ENCODE measurements around the gene ADPRS.
A peak's percentile ranks its signal among the peaks of the same experiment; 100 is the strongest.

The ADPRS gene

DNA sequence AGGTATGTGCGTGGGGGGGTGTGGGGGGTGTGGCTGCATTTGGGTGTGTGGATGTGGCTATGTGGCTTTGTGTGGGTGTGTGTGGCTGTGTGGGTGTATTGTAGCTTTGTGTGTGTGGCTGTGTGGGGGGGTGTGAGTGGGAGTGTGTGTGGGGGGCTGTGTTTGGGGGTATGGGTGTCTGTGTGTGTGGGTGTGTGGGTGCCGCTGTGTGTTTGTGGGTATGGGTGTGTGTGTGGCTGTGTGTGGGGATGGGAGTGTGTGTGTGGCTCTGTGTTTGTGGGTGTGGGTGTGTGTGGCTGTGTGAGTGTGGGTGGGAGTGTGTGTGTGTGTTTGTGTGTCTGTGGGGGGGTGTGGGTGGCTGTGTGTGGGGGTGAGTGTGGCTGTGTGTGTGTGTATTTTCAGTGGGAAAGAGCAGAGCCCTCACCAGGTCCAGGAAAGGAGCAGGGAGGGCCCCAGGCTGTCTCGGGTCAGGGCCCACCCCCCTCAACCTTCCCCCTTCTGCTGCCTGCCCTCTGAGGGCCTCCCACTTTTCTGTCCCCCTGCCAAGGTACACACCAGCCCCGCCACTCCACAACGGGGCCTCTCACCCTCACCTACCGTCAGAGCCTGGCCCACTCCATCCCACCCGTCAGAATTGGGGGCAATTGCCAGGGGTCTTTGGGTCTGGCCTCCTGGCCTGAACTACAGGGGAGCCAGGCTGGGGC is 38.3 kb downstream of the ADPRS start:
- no peak for TF ChIP-seq Cebpa-rat (IDR thresholded peaks at IDR 0.05)
- H3K36me3 ChIP-seq: no peaks in the 10 kb centered on the region
- H3K9me3 ChIP-seq (replicated peaks in 1 of 11): no peaks in the 10 kb centered on the region
- H3K27me3 ChIP-seq: peaks cover 23 to 47% (median 43%) of the 10 kb centered on the region in 11 experiments
- peaks cover 0 to 8% (median 0%) of the 10 kb centered on the region in 11 experiments; a peak in 2 of 22 replicates for H4K20me1 ChIP-seq
- no peak overlapping the region for H3K4me3 ChIP-seq
- H3K4me2 ChIP-seq: peak overlapping the region in 7 of 11 experiments; percentile 12 to 40 (median 25); a peak in 6 of 22 replicates
- H3K27ac ChIP-seq: no peak overlapping the region
- H3K4me1 ChIP-seq: peaks cover 38 to 60% (median 50%) of the 10 kb centered on the region in 10 experiments
- H3K9ac ChIP-seq: peak overlapping the region in 2 of 11 experiments; percentile 22 to 28; a peak in 2 of 22 replicates

DNA sequence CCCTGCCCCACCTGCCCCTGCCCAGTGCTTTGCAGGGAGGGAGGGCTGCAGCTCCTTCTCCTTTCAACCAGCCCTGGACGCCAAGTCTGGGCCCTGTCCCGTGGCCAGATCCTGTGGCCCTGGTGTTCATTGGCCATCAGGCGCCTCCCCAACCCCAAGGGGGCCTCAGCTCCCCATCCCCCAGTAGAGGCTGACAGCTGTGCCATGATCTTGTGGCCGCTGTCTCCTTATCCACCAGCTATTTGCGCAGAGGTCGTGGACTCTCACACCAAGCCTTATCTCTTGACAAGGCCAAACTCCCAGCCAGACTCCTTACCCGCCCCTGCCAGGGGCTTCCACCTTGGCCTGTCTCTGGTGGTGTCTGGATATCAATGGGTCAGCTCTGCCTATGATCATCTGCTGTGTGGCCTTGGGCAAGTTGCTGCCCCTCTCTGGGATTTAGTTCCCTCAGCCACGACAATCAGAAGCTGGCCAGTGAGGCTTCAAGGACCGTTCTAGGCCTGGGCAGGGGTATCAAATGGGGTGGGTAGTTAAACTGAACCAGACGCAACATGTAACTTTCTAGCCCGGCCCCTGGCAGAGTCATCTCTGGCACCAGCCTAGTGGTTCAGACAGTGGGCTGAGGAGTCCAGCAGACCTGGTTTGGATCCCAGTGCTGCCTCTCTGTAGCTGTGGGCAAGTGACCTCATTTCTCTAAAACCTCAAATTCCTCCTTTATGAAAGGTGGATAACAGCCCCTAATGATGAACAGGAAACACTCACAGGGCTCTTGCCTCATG is 39.6 kb downstream of the ADPRS start:
- Histone ChIP-seq H3K9me3 (replicated peaks in 1 of 11) (no peaks in the 10 kb centered on the region), H3K27ac (no peak overlapping the region), H3K36me3 (no peaks in the 10 kb centered on the region), H4K20me1 (peaks cover 0 to 8% (median 0%) of the 10 kb centered on the region in 11 experiments; a peak in 2 of 22 replicates), H3K4me2 (peak overlapping the region in 5 of 11 experiments; percentile 9 to 46 (median 39); a peak in 8 of 22 replicates), H3K27me3 (peaks cover 23 to 33% (median 32%) of the 10 kb centered on the region in 11 experiments), H3K4me1 (peaks cover 25 to 47% (median 36%) of the 10 kb centered on the region in 10 experiments), H3K9ac (no peak overlapping the region; a peak in 2 of 22 replicates), H3K4me3 (no peak overlapping the region)
- TF ChIP-seq Cebpa-rat (IDR thresholded peaks at IDR 0.05): no peak

DNA sequence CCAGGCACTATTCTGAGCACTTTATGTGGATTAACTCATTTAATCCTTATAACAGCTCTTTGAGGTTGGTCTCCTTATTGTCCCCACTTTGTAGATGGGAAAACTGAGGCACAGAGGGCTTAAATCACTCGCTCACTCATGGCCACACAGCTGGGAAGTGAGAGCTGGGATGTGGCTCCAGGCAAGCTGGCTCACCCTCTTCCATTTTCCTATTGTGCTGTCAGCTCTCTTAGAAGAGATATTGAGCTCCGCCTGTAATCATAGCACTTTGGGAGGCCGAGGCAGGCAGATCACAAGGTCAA is 40.2 kb downstream of the ADPRS start:
- peaks cover 19 to 42% (median 31%) of the 10 kb centered on the region in 10 experiments for H3K4me1 ChIP-seq
- H4K20me1 ChIP-seq: peaks cover 0 to 8% (median 0%) of the 10 kb centered on the region in 11 experiments; a peak in 2 of 22 replicates
- H3K36me3 ChIP-seq: no peaks in the 10 kb centered on the region
- H3K4me3 ChIP-seq: no peak overlapping the region
- TF ChIP-seq Cebpa-rat (IDR thresholded peaks at IDR 0.05): no peak
- H3K27me3 ChIP-seq: peaks cover 23 to 28% (median 26%) of the 10 kb centered on the region in 11 experiments
- peak overlapping the region in 4 of 11 experiments; percentile 23 to 46 (median 40); a peak in 5 of 22 replicates for H3K4me2 ChIP-seq
- no peaks in the 10 kb centered on the region for H3K9me3 ChIP-seq (replicated peaks in 1 of 11)
- no peak overlapping the region; a peak in 1 of 22 replicates for H3K9ac ChIP-seq
- H3K27ac ChIP-seq: no peak overlapping the region

DNA sequence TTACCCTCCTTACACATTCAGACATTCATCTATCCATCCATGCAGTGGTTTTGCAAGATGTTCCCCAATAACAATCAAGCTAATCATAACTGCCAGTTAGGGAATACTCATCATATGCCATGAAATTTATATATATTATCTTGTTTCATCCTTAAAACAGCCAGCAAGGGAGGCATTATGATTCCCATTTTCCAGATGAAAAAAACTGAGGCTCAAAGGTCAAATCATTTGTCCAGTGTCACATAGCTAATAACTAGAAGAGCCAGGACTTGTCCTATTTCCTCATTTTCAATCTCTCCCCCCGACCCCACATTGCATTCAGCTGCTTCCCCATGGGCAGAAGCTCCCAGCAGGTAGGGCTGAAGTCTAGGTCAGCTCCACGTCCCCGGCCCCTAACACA is 43.3 kb downstream of the ADPRS start:
- Histone ChIP-seq H3K9ac (no peak overlapping the region), H3K27me3 (no peaks in the 10 kb centered on the region), H3K27ac (no peak overlapping the region), H3K4me2 (no peak overlapping the region), H3K4me1 (peaks cover 7 to 33% (median 22%) of the 10 kb centered on the region in 10 experiments; a peak in 17 of 20 replicates), H4K20me1 (peaks cover 0 to 24% (median 8%) of the 10 kb centered on the region in 11 experiments; a peak in 10 of 22 replicates), H3K4me3 (no peak overlapping the region), H3K36me3 (peaks cover 11 to 20% (median 15%) of the 10 kb centered on the region in 11 experiments; a peak in 21 of 22 replicates), H3K9me3 (replicated peaks in 1 of 11) (no peaks in the 10 kb centered on the region)
- no peak for TF ChIP-seq Cebpa-rat (IDR thresholded peaks at IDR 0.05)

DNA sequence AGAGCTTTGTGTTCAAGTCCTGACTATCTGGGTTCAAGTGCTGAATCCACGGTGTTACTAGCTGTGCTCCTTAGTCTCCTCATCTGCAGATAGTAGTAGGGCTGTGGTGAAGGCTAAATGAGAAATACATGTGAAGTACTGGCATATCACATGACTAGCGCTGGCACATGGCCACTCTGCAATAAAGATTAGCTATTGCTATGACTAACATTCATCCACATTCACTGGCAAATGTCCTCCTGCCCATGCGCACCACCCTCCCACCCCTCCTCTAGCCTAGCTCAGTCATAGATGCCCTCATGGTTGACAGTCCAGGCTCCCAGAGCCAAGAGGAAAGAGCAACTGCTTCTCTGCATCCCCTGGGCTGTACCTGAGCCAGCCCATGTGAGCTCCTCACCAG is 44.8 kb downstream of the ADPRS start:
- H3K36me3 ChIP-seq: peaks cover 25 to 35% (median 29%) of the 10 kb centered on the region in 11 experiments
- H3K9me3 ChIP-seq (replicated peaks in 1 of 11): no peaks in the 10 kb centered on the region
- no peak for TF ChIP-seq Cebpa-rat (IDR thresholded peaks at IDR 0.05)

DNA sequence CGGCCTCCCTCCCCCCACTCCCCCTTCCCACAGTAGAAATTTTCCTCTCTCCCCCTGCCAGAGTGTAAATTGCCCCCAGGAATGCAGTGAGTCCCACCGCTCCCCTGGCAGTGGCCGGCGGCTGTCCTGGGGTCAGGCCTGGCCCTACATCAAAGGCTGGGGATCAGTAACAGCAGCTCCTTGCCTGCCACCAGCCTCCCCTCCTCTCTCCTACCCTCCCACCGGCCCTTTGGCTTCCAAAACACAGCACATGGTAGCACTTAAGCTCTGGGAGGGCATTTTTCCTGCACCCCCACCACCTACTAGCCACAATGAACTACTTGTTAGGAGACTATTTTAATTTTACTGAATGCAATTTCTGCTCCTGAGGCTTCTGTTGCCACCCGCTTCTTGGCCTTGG is 45.3 kb downstream of the ADPRS start:
- H3K36me3 ChIP-seq: peaks cover 30 to 40% (median 35%) of the 10 kb centered on the region in 11 experiments
- no peak overlapping the region for H3K9ac ChIP-seq

More for the DNA sequence above, 44.8 kb downstream of the ADPRS start:
- Histone ChIP-seq H3K4me3 (no peak overlapping the region), H3K9ac (no peak overlapping the region), H3K27ac (no peak overlapping the region), H3K4me1 (peaks cover 0 to 23% (median 13%) of the 10 kb centered on the region in 10 experiments; a peak in 14 of 20 replicates), H3K4me2 (no peak overlapping the region), H4K20me1 (peaks cover 0 to 37% (median 18%) of the 10 kb centered on the region in 11 experiments; a peak in 12 of 22 replicates), H3K27me3 (no peaks in the 10 kb centered on the region)

DNA sequence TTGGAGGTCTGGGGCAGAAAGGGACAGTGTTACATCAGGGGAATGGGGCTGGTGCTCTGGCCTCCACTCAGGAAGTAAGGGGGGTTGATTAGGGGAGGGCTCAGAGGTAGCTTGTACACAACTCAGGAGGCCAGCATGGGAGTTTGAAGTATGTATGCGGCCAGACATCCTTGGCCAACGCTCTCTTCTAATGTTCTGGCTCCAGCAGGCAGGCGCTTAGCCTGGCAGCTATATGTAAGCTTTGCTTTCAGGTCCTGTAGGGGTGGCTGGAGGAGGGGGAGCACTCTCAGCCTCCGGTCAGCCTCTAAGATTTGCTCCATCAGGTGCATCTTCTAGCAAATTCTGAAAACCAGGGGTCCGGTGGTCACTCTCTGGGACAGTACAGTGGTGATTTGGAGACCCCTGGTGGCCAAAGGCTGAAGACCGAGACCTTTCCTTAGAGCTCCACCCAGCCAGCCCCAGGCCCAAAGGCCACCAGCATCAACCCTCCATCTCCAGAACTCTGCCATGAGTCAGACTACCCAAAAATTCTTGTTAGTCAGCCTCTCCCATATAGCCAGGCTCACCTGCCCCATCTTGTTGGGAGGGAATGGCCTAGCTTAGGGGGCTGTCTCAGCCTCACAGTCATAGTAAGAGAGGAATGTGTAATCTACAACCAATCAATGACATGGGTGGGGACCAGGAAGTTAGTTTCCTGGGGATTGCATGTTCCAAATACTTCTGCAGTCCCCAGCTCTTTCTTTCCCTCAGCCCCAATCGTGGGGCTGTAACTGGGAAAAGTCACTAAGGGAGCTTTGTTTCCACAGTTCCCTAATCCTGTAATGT is 46.0 kb downstream of the ADPRS start:
- no peaks in the 10 kb centered on the region for H3K27me3 ChIP-seq
- no peak overlapping the region for H3K4me3 ChIP-seq
- H3K9ac ChIP-seq: peak overlapping the region in 3 of 11 experiments; percentile 13 to 41 (median 17); a peak in 4 of 22 replicates
- TF ChIP-seq Cebpa-rat (IDR thresholded peaks at IDR 0.05): no peak
- H3K4me2 ChIP-seq: peak overlapping the region in 5 of 11 experiments; percentile 21 to 44 (median 32); a peak in 7 of 22 replicates
- peak overlapping the region in 2 of 11 experiments; percentile 16 to 25; a peak in 2 of 22 replicates for H3K27ac ChIP-seq
- H4K20me1 ChIP-seq: peaks cover 0 to 45% (median 28%) of the 10 kb centered on the region in 11 experiments; a peak in 14 of 22 replicates
- no peaks in the 10 kb centered on the region for H3K9me3 ChIP-seq (replicated peaks in 1 of 11)
- H3K4me1 ChIP-seq: peaks cover 0 to 23% (median 10%) of the 10 kb centered on the region in 10 experiments; a peak in 12 of 20 replicates
- peaks cover 36 to 47% (median 42%) of the 10 kb centered on the region in 11 experiments for H3K36me3 ChIP-seq

More for the DNA sequence above, 45.3 kb downstream of the ADPRS start:
- TF ChIP-seq Cebpa-rat (IDR thresholded peaks at IDR 0.05): no peak
- H4K20me1 ChIP-seq: peaks cover 0 to 40% (median 21%) of the 10 kb centered on the region in 11 experiments; a peak in 12 of 22 replicates
- H3K4me2 ChIP-seq: no peak overlapping the region
- H3K27me3 ChIP-seq: no peaks in the 10 kb centered on the region
- H3K4me1 ChIP-seq: peaks cover 0 to 23% (median 10%) of the 10 kb centered on the region in 10 experiments; a peak in 12 of 20 replicates
- H3K9me3 ChIP-seq (replicated peaks in 1 of 11): no peaks in the 10 kb centered on the region
- H3K4me3 ChIP-seq: no peak overlapping the region
- H3K27ac ChIP-seq: no peak overlapping the region

DNA sequence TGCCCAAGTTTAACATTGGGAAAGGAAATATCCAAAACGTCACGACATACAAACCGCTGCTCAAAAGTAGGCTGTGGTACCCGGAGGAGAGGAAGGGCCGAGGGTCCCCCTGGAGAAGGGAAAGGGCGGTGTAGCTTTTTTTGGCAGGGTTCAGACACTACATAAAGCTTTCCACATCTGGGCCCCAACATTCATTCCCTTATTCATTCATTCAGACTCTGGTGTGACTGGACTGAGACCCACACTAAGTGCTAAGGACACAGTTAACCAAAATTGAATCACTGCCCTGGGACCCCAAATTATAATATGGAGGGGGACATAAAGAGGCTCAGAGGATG is 46.6 kb downstream of the ADPRS start:
- H3K4me2 ChIP-seq: peak overlapping the region in 5 of 11 experiments; percentile 21 to 44 (median 32); a peak in 8 of 22 replicates
- H3K36me3 ChIP-seq: peaks cover 42 to 53% (median 48%) of the 10 kb centered on the region in 11 experiments
- H3K4me1 ChIP-seq: peaks cover 0 to 26% (median 10%) of the 10 kb centered on the region in 10 experiments; a peak in 12 of 20 replicates

More for the DNA sequence above, 46.6 kb downstream of the ADPRS start:
- no peak for TF ChIP-seq Cebpa-rat (IDR thresholded peaks at IDR 0.05)
- peak overlapping the region in 3 of 11 experiments; percentile 13 to 41 (median 17); a peak in 4 of 22 replicates for H3K9ac ChIP-seq
- peak overlapping the region in 2 of 11 experiments; percentile 16 to 25; a peak in 2 of 22 replicates for H3K27ac ChIP-seq
- H3K9me3 ChIP-seq (replicated peaks in 1 of 11): no peaks in the 10 kb centered on the region
- no peak overlapping the region for H3K4me3 ChIP-seq
- H3K27me3 ChIP-seq: no peaks in the 10 kb centered on the region
- H4K20me1 ChIP-seq: peaks cover 0 to 51% (median 33%) of the 10 kb centered on the region in 11 experiments; a peak in 20 of 22 replicates

Data from BLaER1 treated with 17β-estradiol and CSF1 and Interleukin-3, amounts not matched to agents 10 nM and 100 nM (cell line).